Measurements from ENCODE around the gene CCM2L.
A peak's percentile ranks its signal among the peaks of the same experiment; 100 is the strongest.

Gene CCM2L

GRCh38 chr20:32062776-32063170 lies 52.5 kb downstream of the CCM2L start:
- H3K23ac ChIP-seq (ENCODE audit: low read length) = no peak overlapping the region
- no peaks in the 10 kb centered on the region for H3K27me3 ChIP-seq (ENCODE audit: insufficient read depth, low read length)
- H3K4me2 ChIP-seq (ENCODE audit: low read length) = no peak overlapping the region
- no peak overlapping the region for H3K27ac ChIP-seq (ENCODE audit: low read depth, low read length)
- no peak overlapping the region for H2BK12ac ChIP-seq (ENCODE audit: low read length)
- H2AFZ ChIP-seq (ENCODE audit: insufficient read depth, low read length, poor library complexity) = no peak overlapping the region
- H4K12ac ChIP-seq (ENCODE audit: low read depth, low read length) = no peak overlapping the region
- no peak overlapping the region for H3K4ac ChIP-seq (ENCODE audit: low read depth, low read length)
- DNase-seq = peak; percentile 30 to 40
- no peak overlapping the region for H2AK5ac ChIP-seq (ENCODE audit: low read length)
- H3K79me1 ChIP-seq (ENCODE audit: low read length) = no peaks in the 10 kb centered on the region
- H2BK5ac ChIP-seq (ENCODE audit: low read depth, low read length, poor library complexity) = no peak overlapping the region
- H3K4me3 ChIP-seq (ENCODE audit: low read depth, low read length) = no peak overlapping the region
- peaks cover 2% of the 10 kb centered on the region in 2 experiments for H3K4me1 ChIP-seq (ENCODE audit: control insufficient read depth in 1 of 2, insufficient read depth in 2 of 2, low read length in 2 of 2)
- H3K9me3 ChIP-seq (ENCODE audit: insufficient read depth, low read depth, low read length) = peaks cover 1% of the 10 kb centered on the region
- H3K79me2 ChIP-seq (ENCODE audit: control insufficient read depth, insufficient read depth, low read length, poor library complexity) = no peaks in the 10 kb centered on the region
- H4K8ac ChIP-seq (ENCODE audit: low read depth, low read length) = no peak overlapping the region
- H3K14ac ChIP-seq (ENCODE audit: low read length) = no peak overlapping the region
- no peak overlapping the region for H3K18ac ChIP-seq (ENCODE audit: low read length)
- no CpG with 5 or more reads among the region's 4 CpGs for WGBS (ENCODE audit: extremely low coverage, insufficient coverage, insufficient read length)
- H3K9ac ChIP-seq (ENCODE audit: low read length) = no peak overlapping the region
- H4K91ac ChIP-seq (ENCODE audit: low read depth, low read length) = no peak overlapping the region
- no peaks in the 10 kb centered on the region for H3K36me3 ChIP-seq (ENCODE audit: control insufficient read depth in 1 of 2, insufficient read depth in 2 of 2, low read length in 2 of 2)
- H2BK120ac ChIP-seq (ENCODE audit: insufficient read depth, low read length, poor library complexity) = no peak overlapping the region

- peaks cover 2% of the 10 kb centered on the region in 2 experiments for H3K4me1 ChIP-seq (ENCODE audit: control insufficient read depth in 1 of 2, insufficient read depth in 2 of 2, low read length in 2 of 2)
- H2BK120ac ChIP-seq (ENCODE audit: insufficient read depth, low read length, poor library complexity) = no peak overlapping the region
- H2AFZ ChIP-seq (ENCODE audit: insufficient read depth, low read length, poor library complexity) = no peak overlapping the region
- H3K4me3 ChIP-seq (ENCODE audit: low read depth, low read length) = no peak overlapping the region
- no peak overlapping the region for H4K8ac ChIP-seq (ENCODE audit: low read depth, low read length)
- no peaks in the 10 kb centered on the region for H3K36me3 ChIP-seq (ENCODE audit: control insufficient read depth in 1 of 2, insufficient read depth in 2 of 2, low read length in 2 of 2)
- H2BK12ac ChIP-seq (ENCODE audit: low read length) = no peak overlapping the region
- H3K79me1 ChIP-seq (ENCODE audit: low read length) = no peaks in the 10 kb centered on the region
- no peak overlapping the region for H3K4me2 ChIP-seq (ENCODE audit: low read length)
- no peaks in the 10 kb centered on the region for H3K9me3 ChIP-seq (ENCODE audit: insufficient read depth, low read depth, low read length)
- H3K9ac ChIP-seq (ENCODE audit: low read length) = no peak overlapping the region
- no peak overlapping the region for H2BK5ac ChIP-seq (ENCODE audit: low read depth, low read length, poor library complexity)
- no peak overlapping the region for H3K14ac ChIP-seq (ENCODE audit: low read length)
- H3K4ac ChIP-seq (ENCODE audit: low read depth, low read length) = no peak overlapping the region
- WGBS (ENCODE audit: extremely low coverage, insufficient coverage, insufficient read length) = no CpG with 5 or more reads among the region's 4 CpGs
- H4K12ac ChIP-seq (ENCODE audit: low read depth, low read length) = no peak overlapping the region
- H2AK5ac ChIP-seq (ENCODE audit: low read length) = no peak overlapping the region
- DNase-seq = peak in 1 of 2 donors; percentile 10
- H4K91ac ChIP-seq (ENCODE audit: low read depth, low read length) = no peak overlapping the region
- H3K79me2 ChIP-seq (ENCODE audit: control insufficient read depth, insufficient read depth, low read length, poor library complexity) = no peaks in the 10 kb centered on the region
- H3K27ac ChIP-seq (ENCODE audit: low read depth, low read length) = no peak overlapping the region
- no peaks in the 10 kb centered on the region for H3K27me3 ChIP-seq (ENCODE audit: insufficient read depth, low read length)
- H3K23ac ChIP-seq (ENCODE audit: low read length) = no peak overlapping the region
- H3K18ac ChIP-seq (ENCODE audit: low read length) = no peak overlapping the region
Measured at GRCh38 chr20:32063695-32064094, 53.5 kb downstream of the CCM2L start.

GRCh38 chr20:32064667-32065066 lies 54.4 kb downstream of the CCM2L start:
- Histone ChIP-seq H4K91ac (ENCODE audit: low read depth, low read length) (no peak overlapping the region), H2AK5ac (ENCODE audit: low read length) (no peak overlapping the region), H3K9me3 (ENCODE audit: insufficient read depth, low read depth, low read length) (no peaks in the 10 kb centered on the region), H3K14ac (ENCODE audit: low read length) (no peak overlapping the region), H3K4me1 (ENCODE audit: control insufficient read depth in 1 of 2, insufficient read depth in 2 of 2, low read length in 2 of 2) (peaks cover 2% of the 10 kb centered on the region in 2 experiments), H3K27ac (ENCODE audit: low read depth, low read length) (no peak overlapping the region), H3K23ac (ENCODE audit: low read length) (no peak overlapping the region), H2AFZ (ENCODE audit: insufficient read depth, low read length, poor library complexity) (no peak overlapping the region), H3K4me3 (ENCODE audit: low read depth, low read length) (no peak overlapping the region), H3K4me2 (ENCODE audit: low read length) (no peak overlapping the region), H3K18ac (ENCODE audit: low read length) (no peak overlapping the region), H2BK120ac (ENCODE audit: insufficient read depth, low read length, poor library complexity) (no peak overlapping the region), H3K79me1 (ENCODE audit: low read length) (no peaks in the 10 kb centered on the region), H3K36me3 (ENCODE audit: control insufficient read depth in 1 of 2, insufficient read depth in 2 of 2, low read length in 2 of 2) (no peaks in the 10 kb centered on the region), H3K27me3 (ENCODE audit: insufficient read depth, low read length) (no peaks in the 10 kb centered on the region), H2BK5ac (ENCODE audit: low read depth, low read length, poor library complexity) (no peak overlapping the region), H3K4ac (ENCODE audit: low read depth, low read length) (no peak overlapping the region), H4K8ac (ENCODE audit: low read depth, low read length) (no peak overlapping the region), H3K9ac (ENCODE audit: low read length) (no peak overlapping the region), H3K79me2 (ENCODE audit: control insufficient read depth, insufficient read depth, low read length, poor library complexity) (no peaks in the 10 kb centered on the region), H4K12ac (ENCODE audit: low read depth, low read length) (no peak overlapping the region), H2BK12ac (ENCODE audit: low read length) (no peak overlapping the region)
- no CpG with 5 or more reads among the region's 7 CpGs for WGBS (ENCODE audit: extremely low coverage, insufficient coverage, insufficient read length)
- no peak for DNase-seq

- Histone ChIP-seq H2BK5ac (ENCODE audit: low read depth, low read length, poor library complexity) (no peak overlapping the region), H3K27me3 (ENCODE audit: insufficient read depth, low read length) (no peaks in the 10 kb centered on the region), H2BK120ac (ENCODE audit: insufficient read depth, low read length, poor library complexity) (no peak overlapping the region), H3K79me1 (ENCODE audit: low read length) (no peaks in the 10 kb centered on the region), H3K14ac (ENCODE audit: low read length) (no peak overlapping the region), H2AK5ac (ENCODE audit: low read length) (no peak overlapping the region), H3K18ac (ENCODE audit: low read length) (no peak overlapping the region), H3K4me3 (ENCODE audit: low read depth, low read length) (no peak overlapping the region), H4K12ac (ENCODE audit: low read depth, low read length) (no peak overlapping the region), H3K79me2 (ENCODE audit: control insufficient read depth, insufficient read depth, low read length, poor library complexity) (no peaks in the 10 kb centered on the region), H3K36me3 (ENCODE audit: control insufficient read depth in 1 of 2, insufficient read depth in 2 of 2, low read length in 2 of 2) (no peaks in the 10 kb centered on the region), H3K4me1 (ENCODE audit: control insufficient read depth in 1 of 2, insufficient read depth in 2 of 2, low read length in 2 of 2) (peaks cover 2% of the 10 kb centered on the region in 2 experiments), H3K9ac (ENCODE audit: low read length) (no peak overlapping the region), H4K8ac (ENCODE audit: low read depth, low read length) (no peak overlapping the region), H3K4ac (ENCODE audit: low read depth, low read length) (no peak overlapping the region), H3K27ac (ENCODE audit: low read depth, low read length) (no peak overlapping the region), H2BK12ac (ENCODE audit: low read length) (no peak overlapping the region), H4K91ac (ENCODE audit: low read depth, low read length) (no peak overlapping the region), H2AFZ (ENCODE audit: insufficient read depth, low read length, poor library complexity) (no peak overlapping the region), H3K9me3 (ENCODE audit: insufficient read depth, low read depth, low read length) (no peaks in the 10 kb centered on the region), H3K4me2 (ENCODE audit: low read length) (no peak overlapping the region), H3K23ac (ENCODE audit: low read length) (no peak overlapping the region)
- peak; percentile 59 to 64 for DNase-seq
- no CpG with 5 or more reads among the region's 6 CpGs for WGBS (ENCODE audit: extremely low coverage, insufficient coverage, insufficient read length)
Measured at GRCh38 chr20:32067234-32067821, 57.1 kb downstream of the CCM2L start.
